ENCODE results near the gene HHLA2.

HHLA2 gene

DNA sequence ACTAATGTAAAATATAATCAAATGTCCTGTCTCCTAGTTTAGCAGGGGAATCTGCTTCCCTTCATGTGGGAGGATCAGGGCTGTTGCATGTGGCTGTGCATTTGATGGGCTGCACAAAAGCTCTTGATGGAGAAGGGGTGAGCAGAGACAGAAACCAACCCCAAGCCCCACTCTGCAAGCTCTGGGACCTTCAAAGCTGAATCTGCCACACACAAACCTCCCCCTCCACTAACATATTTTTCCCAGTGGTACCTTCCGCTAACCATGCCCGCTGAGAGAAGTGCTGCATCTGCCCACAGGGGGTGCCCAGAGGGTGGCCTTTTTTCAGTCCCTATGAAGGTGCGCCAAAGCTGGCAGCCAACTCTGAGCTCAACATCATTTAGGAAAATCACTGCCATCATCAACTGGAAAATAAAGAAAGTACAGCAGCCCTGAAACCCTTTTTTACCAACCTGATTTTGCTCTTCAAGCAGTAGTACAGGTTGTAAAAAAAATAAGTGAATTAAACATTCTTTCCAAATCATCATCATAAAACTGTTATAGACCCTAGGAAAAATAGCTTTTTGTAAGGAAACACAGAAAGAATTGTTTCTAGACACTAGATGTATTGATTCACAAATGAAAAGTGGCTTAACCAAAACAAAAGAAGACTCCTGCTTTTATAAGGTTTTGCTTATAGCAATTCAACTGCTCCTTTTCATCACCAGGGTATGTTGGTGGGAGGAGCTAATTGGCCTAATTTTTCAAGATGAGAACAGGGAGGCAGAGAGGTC, 97.0 kb downstream of the HHLA2 start:
- DNase-seq (ENCODE audit: low read depth in 2 of 2): no peak

DNA sequence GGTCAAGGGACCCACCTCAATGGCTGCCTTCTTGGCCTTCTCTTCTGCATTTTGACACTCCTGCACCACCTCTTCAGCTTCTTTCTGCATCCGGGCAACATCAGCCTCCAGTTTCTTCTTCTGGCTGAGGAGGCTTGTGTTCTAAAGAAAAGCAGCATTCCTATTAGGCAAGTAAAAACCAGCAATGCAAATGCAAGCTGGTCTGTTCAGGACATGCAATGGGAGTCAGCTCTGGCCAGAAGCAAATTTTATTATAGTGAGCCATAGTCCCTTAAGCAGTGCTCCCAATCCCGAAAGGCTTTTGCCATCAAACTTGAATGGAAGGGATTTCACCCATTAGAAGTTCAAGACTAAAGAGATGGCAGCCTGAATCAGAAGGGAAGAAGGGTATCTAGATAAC, 97.7 kb downstream of the HHLA2 start:
- no peak for DNase-seq (ENCODE audit: low read depth in 2 of 2)

DNA sequence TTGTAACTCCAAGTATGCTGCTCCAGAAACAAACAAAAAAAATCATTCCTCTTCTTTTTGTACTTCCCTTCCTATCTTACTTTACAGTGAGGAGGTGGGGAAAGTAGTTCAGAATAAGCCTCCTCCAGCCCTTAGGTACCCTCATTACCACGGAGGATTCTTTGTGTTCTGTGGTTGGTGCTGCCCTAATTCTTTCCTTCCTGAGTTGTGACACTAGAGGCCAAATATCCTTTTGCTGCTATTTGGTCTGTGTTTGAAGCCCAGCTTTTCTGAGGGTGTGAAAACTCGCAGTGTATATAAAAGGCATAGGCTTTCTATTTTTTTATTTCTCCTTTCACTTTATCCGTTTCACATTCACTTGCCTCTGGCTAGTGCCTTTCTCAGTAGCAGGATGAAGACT, 98.2 kb downstream of the HHLA2 start:
- no peak for DNase-seq (ENCODE audit: low read depth in 2 of 2)

DNA sequence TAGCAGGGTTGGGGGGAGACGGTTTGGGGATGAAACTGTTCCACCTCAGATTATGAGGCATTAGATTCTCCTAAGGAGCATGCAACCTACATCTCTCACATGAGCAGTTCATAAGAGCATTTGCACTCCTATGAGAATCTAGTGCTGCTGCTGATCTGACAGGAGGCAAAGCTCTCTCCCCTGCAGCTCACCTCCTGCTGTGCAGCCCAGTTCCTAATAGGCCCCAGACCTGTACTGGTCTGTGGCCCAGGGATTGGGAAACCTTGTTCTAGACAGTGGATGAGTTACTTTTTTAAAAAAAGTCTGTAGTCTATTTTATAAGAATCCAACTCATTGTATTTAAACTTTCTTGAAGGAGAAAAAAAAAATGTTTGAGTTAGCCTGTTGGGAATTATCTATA, 100.0 kb downstream of the HHLA2 start:
- no peak for DNase-seq (ENCODE audit: low read depth in 2 of 2)

DNA sequence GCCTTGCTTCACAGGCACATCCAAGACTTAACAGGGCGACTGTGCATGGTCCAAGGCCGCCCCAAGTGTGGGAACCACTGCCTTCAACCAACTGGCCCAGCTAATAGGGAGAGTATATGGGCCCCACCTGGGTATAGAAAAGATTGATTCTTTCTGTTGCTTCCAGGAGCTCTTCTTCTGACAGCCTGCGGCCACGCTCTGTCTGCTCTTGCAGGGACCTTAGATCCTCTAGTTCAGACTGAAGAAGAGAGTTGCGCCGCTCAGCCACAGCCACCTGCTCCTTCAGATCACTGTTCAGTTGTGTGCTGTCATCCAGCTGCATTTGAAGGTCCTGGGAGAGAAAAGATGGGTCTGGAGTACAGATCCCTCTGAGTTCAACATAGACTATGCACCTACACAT, 102.2 kb downstream of the HHLA2 start:
- no peak for DNase-seq (ENCODE audit: low read depth in 2 of 2)

DNA sequence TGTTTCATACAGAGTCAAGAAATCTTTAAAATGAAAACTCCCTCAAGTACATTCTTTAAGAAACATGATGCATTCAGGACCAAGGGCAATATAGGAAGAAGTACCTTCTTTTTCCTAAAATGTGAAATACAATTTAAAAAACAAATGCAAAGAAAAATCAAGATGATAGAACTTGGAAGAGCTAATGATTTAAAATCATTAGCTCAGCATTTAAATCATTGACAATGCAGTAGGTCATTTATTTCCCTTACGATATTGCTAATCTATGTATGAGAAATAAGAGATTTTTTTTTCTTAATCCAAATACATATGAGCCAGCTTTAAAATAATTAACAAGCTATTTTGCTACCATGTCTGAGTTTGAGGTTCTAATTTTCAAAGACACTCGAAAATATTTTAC, 105.5 kb downstream of the HHLA2 start:
- DNase-seq (ENCODE audit: low read depth in 2 of 2): no peak

DNA sequence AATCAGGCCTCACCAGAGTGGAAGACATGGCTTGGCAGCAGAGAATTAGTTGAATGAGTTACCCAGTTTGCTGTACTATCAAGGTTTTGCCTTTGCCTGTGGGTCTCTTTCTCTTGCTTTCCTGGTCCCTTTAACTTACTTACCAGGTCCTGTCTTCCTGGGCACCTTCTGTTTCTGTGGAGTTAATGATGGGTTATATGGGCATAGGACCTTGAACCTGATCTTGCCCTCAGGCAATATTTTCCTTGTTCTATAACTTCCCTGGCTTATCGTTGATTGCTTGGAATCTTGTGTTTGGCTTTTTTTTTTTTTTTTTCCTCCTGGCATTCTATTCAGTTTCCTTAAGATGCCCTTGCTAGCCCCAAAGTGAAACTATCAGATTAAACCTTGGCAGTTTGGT, 106.8 kb downstream of the HHLA2 start:
- no peak for DNase-seq (ENCODE audit: low read depth in 2 of 2)

DNA sequence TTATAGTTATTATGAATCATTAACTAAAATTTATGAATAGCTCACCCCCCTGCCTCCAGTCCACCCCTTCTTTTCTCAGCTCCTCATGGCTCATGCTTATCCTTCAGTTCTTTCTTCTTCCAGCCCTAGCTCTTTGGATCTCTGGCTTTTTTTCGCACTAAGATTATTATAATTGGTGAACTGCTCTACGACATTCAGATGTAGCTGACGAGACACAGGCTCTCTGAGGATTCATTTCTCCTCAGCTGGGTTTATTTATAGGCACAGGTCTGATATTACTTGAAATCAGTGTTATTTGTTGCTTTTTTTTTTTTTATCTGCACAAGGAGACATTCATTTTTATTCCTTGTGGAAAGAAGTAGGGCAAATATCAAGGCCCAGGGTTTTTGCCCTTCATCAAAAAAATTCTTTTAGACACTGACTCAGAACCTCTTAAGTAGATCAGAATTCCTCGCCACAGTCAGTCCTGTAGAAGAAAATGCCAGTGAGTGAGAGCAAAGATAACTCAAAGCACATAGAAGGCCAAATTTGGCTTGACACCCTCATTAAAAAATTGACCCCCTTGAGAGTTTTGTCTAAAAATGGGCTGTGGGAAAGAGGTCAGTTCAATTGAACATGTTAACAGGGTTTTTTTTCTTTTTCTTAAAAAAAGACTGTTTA, 107.5 kb downstream of the HHLA2 start:
- no peak for DNase-seq (ENCODE audit: low read depth in 2 of 2)

DNA sequence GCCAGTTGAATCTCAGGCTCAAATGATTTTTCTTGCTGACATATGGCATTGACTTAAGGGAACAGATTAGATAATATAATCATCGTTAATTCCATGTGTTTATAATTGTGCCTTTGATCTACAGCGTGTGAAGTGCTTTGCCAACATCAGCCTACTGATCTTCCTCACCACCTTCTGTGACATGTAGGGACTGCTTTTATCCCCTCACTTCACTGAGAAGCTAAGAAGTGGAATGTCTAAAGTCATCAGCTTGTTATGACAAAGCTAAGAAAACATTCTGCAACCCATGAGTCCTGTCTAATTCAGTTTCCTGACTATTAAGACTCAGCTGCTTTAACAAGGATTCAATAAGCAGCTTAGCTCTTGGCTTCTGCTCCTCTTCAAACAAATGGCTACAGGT, 108.0 kb downstream of the HHLA2 start:
- DNase-seq (ENCODE audit: low read depth in 2 of 2): no peak

DNA sequence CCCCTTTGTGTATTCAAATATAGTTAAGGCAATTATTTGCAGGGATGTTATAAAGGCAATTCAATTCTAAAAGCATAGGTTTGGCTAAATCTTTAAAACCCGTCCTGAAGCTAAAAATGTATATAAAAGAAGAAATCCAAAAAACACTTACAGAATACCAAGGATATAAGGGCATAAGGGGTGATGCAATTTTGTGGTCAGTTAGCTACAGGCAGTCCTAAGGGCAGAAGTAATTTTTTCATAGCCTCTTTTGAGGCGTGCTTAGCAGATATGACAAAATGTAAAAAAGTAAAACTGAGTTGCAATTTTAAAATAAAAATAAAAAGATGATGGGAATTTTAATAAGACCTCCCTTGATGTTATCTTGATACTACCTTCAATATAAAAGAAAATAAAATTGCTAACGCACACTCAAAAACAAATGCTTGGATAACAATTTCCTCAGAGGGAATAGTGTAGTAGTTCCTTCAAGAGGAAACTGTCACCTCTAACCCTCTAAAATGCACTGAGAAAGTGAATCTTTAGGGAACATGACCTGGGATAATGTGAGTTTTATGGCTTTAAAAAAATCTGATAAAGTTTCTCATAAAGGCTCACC, 109.8 kb downstream of the HHLA2 start:
- DNase-seq (ENCODE audit: low read depth in 2 of 2): no peak

DNA sequence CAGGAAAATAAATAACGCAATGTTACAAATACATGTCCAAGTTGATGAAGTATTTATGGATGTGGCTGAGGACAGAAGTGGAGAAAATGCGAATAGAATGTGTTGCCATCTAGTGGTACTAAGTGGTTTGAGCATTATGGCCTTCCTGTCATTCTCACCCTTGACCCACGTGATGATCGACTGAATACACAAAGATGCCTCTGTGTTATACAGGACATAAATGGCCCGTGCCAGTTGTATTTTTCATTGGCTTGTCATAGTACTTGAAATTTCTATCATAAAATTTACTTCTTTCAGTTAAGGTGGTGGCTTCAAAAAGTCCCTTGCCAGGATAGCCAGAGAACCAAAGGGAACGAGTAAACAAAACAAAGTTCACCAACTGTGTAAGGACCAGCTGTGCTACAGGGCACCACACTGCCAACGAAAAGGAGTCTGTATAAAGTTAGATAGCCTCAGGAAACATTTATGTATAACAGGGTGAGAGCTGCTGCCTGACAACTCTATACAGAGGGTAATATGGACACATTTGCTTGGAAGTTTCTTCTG, 110.4 kb downstream of the HHLA2 start:
- DNase-seq (ENCODE audit: low read depth in 2 of 2): peak; percentile 52 to 54

DNA sequence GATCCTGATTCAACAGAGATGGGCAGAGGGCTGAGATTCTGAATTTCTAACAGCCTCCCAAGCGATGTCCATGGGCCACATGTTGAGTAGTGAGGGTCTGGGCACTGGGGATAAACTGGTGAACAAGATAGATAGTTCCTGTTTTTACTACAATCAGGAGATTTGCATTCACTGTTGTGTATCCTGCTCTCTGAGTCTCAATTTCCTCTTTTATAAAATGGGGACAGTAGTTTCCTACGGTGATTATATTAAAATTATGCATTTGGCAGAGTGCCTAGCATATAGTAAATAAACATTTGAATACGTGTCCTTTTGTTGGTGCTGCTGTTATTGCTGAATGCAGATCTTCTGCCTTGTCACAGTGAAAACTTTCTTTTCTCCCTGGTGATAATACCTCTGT, 111.5 kb downstream of the HHLA2 start:
- DNase-seq (ENCODE audit: low read depth in 2 of 2): no peak

DNA sequence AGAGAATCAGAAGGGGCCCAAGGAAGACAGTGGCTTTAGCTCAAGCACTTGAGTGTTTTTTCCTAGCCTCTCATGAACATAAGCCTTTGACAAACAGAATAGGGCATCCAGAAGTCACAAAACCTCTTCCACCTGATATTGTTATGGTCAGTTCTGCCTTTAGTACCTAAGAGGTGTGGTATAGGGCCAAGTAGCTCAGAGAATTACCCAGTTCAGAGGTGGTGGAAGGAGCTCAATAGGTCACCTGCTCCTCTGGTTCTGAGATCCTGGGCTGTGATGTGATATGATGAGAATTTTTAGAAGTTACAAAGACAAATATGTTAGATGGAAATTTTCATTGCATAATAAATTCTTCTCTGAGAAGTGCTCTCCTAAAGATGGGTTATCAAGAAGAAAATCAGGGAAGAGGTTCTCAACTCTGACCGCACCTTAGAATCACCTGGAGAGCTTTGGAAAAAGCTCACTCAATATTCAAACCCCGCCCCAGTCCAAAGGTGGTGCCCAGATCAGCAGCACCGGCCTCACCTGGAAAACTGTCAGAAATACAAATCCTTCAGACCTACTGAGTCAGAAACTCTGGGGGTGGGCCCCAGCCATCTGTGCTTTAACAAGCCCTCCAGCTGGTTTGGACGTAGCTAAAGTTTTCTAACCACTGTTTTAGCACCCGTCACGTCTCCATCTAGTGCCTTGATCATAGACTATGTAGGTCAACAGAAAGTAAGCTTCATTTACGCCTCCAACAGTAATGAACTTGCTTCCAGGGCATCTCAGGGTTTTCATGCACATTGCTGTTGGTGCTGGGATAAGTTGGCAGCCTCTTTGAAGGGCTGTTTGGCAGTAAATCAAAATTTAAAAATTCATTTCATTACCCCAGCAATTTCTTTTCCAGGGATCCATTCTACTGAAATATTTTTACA, 112.8 kb downstream of the HHLA2 start:
- no peak for DNase-seq (ENCODE audit: low read depth in 2 of 2)

DNA sequence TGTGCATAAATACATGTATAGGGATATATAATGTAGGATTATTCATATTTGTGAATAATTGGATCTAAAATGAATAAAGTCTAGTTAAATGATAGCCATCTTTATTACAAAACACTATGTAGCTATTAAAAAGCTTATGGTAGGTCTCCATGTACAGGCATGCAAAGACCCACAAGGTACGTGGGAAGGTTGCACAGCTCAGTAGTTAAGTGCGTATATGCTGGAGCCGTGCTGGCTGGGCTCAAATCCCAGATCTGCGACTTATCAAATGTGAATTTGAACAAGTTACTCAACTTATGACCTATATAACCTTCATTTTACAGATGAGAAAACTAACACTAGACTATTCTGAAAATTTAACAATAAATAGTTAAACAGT, 113.4 kb downstream of the HHLA2 start:
- no peak for DNase-seq (ENCODE audit: low read depth in 2 of 2)

DNA sequence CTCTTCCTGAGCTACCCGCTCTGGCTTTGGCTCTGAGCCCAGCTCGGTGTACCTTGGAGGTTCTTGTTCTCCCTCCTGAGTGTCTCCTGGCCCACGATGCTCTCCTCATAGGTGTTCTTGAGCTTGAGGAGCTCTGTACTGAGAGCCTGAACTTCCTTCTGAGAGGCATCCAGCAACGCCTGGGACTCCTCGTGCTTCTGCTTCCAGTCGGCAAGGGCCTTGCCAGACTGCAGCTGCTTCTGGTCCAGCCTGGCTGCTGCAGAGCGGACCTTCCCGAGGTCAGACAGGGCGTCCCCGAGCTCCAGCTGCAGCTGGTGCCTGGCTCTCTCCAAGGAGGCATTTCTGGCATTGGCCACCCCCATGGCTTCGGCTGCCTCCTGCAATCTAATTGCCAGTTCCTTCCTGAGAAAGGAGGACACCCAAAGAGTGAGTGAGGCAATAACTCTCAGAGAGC, 114.2 kb downstream of the HHLA2 start:
- no peak for DNase-seq (ENCODE audit: low read depth in 2 of 2)

DNA sequence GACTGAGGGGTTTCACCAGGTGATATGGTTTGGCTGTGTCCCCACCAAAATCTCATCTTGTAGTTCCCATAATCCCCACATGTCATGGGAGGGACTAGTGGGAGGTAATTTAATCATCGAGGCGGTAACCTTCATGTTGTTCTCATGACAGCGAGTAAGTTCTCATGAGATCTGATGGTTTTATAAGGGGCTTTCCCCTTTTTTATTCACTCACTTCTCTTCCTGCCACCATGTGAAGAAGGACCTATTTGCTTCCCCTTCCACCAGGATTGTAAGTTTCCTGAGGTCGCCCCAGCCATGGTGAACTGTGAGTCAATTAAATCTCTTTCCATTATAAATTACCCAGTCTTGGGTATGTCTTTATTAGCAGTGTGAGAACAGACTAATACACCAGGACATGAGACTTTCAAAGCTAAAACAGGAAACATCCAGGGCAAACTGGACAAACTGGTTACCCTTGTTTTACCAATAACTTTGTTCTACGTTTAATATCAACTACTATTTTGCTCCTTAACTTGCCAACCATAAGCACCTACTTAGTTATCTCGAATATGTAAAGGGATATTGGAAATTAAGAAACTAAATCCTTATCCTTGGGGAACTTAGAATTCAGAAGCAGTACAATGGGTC, 115.9 kb downstream of the HHLA2 start:
- DNase-seq (ENCODE audit: low read depth in 2 of 2): no peak

DNA sequence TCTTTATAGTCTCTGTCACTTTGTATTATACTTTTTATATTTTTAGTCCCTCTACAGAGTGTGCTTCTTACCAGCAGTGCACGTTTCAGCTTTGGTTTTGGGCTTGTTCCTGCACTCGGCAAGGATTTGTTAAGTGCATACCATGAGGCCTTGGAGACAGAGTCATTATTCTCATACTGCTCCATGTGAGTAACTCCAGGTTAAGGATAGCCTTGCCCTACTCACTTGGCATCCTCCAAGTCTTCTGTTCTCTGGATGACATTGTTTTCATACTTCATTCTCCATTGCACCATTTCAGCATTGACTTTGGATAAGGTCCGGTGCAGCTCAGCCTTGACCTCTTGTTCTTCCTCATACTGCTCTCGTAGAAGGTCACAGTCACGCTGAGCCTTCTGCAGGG, 117.7 kb downstream of the HHLA2 start:
- DNase-seq (ENCODE audit: low read depth in 2 of 2): no peak

DNA sequence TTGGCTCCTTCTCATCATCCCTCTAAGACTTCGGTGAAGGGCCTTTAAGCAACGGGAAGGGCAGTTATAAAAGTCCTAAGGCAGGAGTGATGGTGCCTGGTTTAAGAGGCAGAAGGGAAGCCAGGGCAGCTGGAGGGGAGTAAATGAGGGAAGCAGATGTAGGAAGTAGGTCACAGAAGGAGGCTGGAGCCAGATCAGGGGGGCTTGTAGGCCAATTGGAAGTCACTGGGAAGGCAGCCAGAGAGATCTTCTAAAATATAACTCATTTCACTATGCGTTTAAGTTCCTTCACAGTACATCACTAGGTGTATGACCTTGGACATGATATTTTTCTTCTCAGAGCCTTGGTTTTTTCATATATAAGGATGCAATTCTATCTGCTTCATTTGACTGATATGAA, 119.3 kb downstream of the HHLA2 start:
- no peak for DNase-seq (ENCODE audit: low read depth in 2 of 2)

DNA sequence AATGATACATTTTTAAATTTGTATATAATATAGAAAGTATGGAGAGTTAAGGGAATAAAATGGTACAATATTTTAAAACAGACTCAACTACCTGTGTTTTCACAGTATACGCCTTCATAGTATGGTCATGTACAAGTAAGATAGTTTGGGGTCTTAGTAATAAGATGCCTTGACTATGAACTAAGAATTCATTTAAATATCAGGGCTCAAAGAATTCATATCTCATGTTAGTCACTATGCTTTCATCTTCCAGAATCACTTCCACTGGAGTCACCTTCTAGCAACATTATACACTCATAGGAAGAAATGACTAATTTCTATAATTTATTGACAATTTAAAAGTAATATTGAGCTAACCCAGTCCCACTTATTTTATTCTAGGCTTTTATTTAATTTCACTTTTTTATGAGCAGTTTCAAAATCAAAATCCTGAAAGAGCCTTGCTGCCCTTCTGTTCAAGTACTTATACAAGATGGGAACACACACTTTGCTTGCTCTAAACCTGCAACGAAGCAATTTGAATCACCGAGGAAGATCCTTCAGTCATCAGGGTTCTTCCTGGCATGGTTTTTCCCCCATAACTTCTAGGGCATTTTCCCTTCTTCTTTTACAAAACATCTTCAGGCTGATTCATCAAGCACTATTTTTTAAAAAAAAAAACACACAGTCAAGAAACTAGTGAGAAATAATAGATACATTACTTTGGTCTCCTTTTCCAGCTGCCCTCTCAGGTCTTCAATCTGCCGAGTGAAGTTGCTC, 119.9 kb downstream of the HHLA2 start:
- DNase-seq (ENCODE audit: low read depth in 2 of 2): no peak

DNA sequence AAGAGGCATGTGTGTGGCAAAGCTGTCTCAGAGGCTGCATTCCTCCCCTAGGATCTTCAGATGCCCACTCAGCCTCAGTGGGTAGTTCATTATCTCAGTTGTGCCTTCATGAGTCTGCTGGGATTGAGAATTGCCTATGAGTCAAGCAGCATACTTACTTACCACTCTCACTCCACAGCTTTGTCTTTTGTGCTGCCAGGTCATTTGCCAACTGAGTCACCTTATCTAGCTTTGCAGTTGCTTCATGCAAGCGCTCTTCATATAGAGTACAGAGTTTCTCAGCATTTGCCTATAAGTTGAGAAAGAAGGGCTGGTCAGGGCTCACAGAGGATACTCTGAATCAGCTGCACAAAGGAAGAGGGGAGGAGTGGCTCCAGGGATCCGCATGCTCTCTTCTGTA, 124.6 kb downstream of the HHLA2 start:
- DNase-seq (ENCODE audit: low read depth in 2 of 2): peak; percentile 37

Data from fibroblast of skin of left quadriceps (primary cell).